NCI-H146 treated with DMSO at 0.1 percent for 48 hours (cell line): ENCODE measurements around the gene C8B.

ENCODE experiments used
- DNase-seq: peaks from one replicate; lab custom pipeline; 2025; ENCODE audit not compliant: unreplicated experiment; lab: John Stamatoyannopoulos, UW

Gene C8B

GRCh38 chr1:56972976-56973375, 7.2 kb upstream of the C8B start:
- no peak for DNase-seq

GRCh38 chr1:56970280-56970679, 4.5 kb upstream of the C8B start:
- no peak for DNase-seq

- no peak for DNase-seq
Observed at GRCh38 chr1:56968878-56969495, 3.2 kb upstream of the C8B start.

- DNase-seq: no peak
Observed at GRCh38 chr1:56967900-56968832, 2.4 kb upstream of the C8B start.

- no peak for DNase-seq
Observed at GRCh38 chr1:56967355-56967754, 1.5 kb upstream of the C8B start.

- DNase-seq: no peak
Observed at GRCh38 chr1:56966698-56966999, 834 bp upstream of the C8B start.

- DNase-seq: no peak
Observed at GRCh38 chr1:56965191-56965590, 624 bp downstream of the C8B start.

GRCh38 chr1:56964349-56965017, 1.3 kb downstream of the C8B start:
- no peak for DNase-seq

GRCh38 chr1:56963667-56964066, 2.1 kb downstream of the C8B start:
- DNase-seq: no peak

- DNase-seq: no peak
Observed at GRCh38 chr1:56961426-56961825, 4.4 kb downstream of the C8B start.

- no peak for DNase-seq
Observed at GRCh38 chr1:56958526-56958925, 7.3 kb downstream of the C8B start.

- DNase-seq: no peak
Observed at GRCh38 chr1:56957931-56958330, 7.9 kb downstream of the C8B start.

GRCh38 chr1:56954664-56955063, 11.2 kb downstream of the C8B start:
- no peak for DNase-seq

GRCh38 chr1:56953386-56953785, 12.4 kb downstream of the C8B start:
- DNase-seq: no peak

GRCh38 chr1:56952501-56952900, 13.3 kb downstream of the C8B start:
- no peak for DNase-seq

- no peak for DNase-seq
Observed at GRCh38 chr1:56948403-56949023, 17.3 kb downstream of the C8B start.

GRCh38 chr1:56940039-56940438, 25.8 kb downstream of the C8B start:
- DNase-seq: no peak

GRCh38 chr1:56939209-56939608, 26.6 kb downstream of the C8B start:
- DNase-seq: no peak

- no peak for DNase-seq
Observed at GRCh38 chr1:56938646-56939045, 27.2 kb downstream of the C8B start.

- DNase-seq: no peak
Observed at GRCh38 chr1:56934430-56935060, 31.3 kb downstream of the C8B start.

GRCh38 chr1:56933606-56934005, 32.2 kb downstream of the C8B start:
- DNase-seq: no peak
